NCI-H1436 (cell line): ENCODE results near the gene LTBR.

ENCODE experiments used
- DNase-seq: peaks from one replicate; lab custom pipeline; 2025; lab: John Stamatoyannopoulos, UW

The LTBR gene

DNA sequence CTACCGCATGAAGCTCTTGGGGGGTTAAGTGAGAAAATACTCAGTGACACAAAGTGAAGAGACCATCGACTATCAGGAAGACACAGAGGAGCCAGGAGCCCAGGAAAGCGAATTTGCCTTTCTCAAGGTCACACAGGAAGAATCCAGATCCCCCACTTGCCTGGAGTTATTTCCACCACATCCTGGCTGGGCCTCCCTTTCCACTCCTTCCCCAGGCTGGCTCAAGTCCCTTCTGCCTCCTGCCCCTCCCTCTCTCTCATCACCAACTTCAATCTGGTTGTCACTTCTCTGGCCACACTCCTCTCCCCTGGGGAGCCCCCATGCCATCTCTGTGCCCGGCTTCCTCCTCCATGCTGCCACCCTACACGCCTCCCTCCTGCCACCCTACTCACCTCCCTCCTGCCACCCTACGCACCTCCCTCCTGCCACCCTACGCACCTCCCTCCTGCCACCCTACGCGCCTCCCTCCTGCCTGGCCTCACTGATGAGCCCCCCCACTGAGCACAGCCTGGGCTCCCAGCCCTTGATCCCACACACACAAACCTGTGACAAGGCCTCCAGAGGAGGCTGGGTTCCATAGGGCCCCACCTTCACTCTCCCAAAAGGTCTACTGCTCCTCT, 14.9 kb upstream of the LTBR start:
- no peak for DNase-seq

DNA sequence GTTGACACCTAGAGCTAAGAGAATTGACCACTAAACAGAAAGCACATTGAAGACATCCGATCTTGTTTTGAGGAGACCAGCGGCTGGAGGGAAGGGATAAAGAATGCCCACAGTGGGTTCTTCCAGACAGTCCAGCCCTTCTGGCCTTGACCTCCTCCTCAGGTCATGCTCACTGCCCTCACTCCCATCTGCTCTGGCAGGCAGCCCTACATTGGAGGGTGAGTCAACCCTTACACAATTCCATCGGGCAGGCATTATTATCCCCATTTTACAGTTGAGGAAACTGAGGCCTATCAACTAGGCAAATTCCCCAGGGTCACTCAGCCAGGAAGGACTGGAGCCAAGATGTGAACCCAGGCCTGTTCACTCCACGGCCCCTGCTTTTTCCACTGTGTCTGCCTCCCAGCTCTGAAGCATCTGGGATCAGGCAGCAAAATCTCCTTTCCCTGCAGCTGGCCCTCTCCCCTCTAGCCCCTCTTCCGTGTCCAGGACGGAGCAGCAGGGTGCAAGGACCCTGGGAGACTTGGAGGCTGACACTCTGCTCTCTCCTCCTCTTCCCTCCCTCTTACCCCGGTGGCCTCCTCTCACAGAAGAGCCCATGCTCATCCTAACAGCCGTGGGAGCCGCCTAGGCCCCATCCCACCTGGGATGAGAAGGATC, 13.9 kb upstream of the LTBR start:
- no peak for DNase-seq

DNA sequence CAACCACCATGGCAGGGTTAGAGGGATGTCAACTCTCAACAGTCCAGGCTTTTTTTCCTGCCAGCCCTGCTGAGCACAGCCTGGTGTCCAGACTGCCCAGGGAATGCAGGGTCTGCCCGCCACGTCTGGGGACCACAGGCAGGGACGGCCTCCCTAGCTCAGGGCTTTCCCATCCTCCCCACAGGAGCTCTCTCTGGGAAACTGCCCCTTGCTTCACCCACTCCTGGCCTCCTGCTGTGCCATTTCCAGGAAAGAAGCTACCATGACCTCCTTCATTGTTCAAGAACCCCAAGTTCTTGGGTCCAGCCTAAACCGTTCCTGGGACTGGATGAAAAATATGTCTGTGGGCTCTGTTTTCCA, 13.4 kb upstream of the LTBR start:
- no peak for DNase-seq

DNA sequence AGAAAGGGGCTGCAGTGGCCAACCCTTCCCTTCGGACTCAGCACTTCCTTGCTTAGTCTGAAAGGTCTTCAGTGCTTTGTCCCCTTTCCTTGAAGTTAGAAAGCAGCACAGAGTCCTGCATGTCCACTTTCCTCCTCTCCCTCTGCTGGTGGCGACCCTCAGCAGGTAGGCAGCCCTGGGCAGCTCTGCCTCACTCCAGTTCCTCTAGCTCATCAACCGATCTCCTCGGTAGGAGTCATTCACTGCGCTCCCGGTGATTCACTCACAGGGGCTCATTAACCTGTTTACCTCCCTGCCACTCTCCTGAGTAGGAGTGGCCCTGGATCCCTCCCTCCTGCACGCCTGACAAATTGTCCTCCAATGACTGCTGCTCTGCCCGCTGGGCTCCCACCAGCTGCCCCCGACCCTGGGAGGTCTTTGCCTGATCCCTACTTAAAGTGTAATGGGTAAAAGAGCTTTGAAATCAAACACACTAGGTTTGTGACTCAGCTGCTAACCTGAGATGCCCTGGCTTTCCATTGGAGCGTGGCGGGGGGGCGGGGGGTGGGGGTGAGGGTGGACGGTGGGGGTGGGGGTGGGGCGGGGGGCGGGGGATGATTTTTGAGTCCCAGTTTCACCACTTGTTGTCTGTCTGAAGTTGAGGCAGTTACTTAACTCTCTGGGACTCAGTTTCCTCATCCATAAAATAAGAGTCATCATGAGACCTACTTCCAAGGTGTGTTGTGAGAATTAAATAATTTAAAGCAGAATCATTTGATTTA, 12.8 kb upstream of the LTBR start:
- peak; percentile 92 for DNase-seq

DNA sequence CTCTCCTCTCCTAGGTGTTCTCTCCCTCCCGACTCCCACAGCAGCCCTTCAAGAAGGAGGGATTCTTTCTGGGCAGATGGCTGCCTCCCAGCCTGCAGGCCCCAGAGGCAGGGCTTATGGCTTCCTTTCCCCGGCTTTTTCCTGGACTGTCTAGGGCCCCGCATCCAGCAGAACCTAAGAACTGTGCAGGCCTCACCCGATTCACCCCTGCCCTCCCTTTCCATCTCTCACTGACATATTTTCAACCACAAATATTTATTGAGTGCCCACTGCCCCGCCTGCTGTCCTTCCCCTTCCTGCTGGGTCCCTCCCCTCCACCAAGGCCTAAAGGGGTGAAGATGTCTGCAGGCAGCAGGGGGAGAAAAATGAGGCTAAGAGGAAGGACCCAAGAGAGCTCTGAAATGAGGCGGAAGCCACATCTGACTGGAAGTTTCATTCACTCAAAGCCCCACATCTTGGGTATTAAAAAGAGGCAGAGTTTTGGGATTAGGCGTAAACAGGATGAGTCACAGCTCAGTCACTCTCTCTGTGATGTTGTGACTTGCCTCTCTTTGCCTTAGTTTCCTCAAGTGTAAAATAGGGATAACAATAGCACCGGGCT, 11.5 kb upstream of the LTBR start:
- DNase-seq: no peak

DNA sequence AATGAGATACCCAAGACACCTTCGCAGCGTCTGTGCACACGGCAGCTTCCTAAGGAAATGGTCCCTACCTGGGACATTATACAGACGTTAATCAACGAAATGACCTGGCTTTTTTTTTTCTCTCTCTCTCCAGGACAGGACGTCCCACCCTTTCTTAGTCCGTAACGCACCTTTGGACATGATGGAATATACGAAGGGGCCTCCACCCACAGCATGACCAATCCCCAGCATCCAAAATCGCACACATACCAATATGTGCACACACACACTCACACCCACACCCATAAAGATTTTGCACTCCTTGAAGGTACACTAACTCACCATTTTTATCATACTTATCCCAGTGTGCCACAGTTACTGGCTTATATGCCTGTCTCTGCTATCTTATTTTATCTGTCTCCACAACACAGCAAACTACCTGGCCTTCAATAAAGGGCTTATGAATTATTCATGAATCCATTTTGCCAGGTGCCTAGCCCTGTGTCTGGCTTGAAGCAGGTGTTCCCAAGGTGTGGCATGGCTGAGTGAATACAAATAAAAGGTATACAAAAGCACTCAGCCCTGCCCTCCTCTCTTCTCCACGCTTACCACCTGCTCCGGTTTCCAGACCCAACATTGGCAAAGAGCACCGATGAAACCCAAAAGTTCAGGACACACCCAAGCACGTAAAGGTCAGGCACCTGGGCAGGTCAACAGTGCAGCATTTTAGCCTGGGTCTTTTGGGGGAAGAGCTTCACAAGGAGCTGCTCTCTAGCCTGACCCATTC, 10.8 kb upstream of the LTBR start:
- DNase-seq: peak; percentile 78

- DNase-seq: no peak
Measured at GRCh38 chr12:6374028-6374785, 9.8 kb upstream of the LTBR start.

GRCh38 chr12:6374786-6375160, 9.2 kb upstream of the LTBR start:
- DNase-seq: no peak

GRCh38 chr12:6375269-6376078, 8.5 kb upstream of the LTBR start, which contains the start of gene SCNN1A:
Gene SCNN1A, minus strand, starts transcription at chr12:6375563. Its CDS starts 780 bp downstream, at chr12:6374783.
- DNase-seq: no peak

DNA sequence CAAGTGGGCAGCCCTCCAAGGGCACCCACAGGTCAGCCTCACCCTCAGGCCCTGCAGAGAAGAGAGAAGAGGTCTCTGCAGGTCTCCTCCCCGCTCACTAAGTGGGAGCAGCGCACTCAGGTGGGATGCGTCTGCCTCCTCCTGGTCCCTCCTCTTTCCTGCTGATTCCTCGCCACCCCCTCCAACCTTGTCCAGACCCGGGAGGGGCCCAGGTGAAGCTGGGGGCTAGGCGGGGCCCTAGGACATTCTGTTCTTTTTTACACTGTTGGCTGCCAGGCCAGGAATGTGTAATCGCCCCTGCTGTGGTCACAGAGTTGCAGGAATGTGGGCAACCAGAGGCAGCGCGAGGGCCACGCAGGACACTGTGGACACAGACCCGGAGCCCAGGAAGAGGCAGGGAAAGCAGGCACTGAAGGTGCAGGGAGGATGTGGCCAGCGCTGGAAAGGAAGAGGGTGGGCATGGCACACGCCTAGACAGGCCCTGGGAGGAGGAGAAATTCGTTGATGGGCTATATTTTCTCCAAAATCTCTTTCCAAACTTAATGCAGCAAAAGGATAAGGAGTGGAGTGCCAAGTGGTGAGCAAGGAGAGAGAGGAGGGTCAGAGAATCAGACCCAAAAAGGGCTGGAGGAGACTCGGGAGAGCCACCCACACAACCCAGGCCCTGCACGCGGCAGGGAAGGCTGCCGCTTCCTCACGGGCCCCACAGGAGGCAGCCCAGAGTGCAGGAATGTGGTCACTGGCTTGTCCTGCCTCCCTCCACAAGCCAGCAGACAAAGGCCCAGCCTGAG, 7.7 kb upstream of the LTBR start:
- DNase-seq: no peak

GRCh38 chr12:6376870-6377666, 6.9 kb upstream of the LTBR start:
- DNase-seq: no peak

DNA sequence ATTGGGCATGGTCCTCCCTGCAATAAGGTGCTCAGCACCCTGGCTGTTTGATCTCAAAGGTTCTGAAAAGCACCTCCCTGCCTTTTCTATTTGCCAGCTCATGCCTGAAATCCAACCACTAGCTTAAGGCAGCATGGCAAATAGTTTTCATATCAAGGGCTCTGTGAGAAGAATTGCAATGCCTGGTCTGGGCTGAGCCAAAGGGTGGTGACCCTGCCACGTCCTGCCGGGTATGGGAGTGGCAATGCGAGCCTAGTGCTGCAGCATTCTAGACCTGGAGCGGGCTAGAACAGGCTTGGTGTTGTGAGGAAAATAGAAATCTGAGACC, 6.3 kb upstream of the LTBR start:
- DNase-seq: no peak

DNA sequence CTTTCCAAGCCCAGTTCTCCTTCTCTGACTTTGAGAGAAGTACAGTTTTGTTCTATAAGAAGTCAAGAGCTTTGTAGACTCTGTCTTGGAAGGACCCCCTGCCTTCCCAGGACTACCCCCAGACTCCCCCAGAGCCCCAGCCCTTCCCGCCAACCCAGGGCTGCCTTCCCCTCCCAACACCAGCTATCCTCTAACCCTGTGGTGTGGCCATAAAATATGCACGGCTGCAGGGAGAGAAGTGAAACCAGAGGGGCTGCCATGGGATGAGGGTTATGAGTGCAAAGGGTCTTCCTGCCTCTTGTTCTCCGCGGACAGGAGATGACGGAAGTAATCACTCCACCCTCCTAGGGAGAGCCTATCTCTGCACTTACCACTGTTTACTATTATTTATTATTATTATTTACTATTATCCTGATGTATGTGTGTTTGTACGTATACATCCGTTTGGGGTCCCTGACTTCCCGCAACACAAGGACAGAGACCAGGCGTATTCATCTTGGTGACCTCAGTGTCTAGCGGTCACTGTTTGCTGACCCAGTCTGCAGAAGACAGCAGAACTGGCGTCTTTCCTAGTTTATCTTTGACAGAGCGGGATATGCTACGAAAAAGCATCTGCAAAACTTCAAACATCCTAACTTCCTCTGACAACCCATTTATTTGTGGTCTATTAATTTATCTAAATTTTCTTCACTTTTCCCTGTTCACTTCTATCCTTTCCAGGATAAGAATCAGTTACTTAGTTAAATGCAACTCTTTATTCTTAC, 5.1 kb upstream of the LTBR start:
- no peak for DNase-seq

DNA sequence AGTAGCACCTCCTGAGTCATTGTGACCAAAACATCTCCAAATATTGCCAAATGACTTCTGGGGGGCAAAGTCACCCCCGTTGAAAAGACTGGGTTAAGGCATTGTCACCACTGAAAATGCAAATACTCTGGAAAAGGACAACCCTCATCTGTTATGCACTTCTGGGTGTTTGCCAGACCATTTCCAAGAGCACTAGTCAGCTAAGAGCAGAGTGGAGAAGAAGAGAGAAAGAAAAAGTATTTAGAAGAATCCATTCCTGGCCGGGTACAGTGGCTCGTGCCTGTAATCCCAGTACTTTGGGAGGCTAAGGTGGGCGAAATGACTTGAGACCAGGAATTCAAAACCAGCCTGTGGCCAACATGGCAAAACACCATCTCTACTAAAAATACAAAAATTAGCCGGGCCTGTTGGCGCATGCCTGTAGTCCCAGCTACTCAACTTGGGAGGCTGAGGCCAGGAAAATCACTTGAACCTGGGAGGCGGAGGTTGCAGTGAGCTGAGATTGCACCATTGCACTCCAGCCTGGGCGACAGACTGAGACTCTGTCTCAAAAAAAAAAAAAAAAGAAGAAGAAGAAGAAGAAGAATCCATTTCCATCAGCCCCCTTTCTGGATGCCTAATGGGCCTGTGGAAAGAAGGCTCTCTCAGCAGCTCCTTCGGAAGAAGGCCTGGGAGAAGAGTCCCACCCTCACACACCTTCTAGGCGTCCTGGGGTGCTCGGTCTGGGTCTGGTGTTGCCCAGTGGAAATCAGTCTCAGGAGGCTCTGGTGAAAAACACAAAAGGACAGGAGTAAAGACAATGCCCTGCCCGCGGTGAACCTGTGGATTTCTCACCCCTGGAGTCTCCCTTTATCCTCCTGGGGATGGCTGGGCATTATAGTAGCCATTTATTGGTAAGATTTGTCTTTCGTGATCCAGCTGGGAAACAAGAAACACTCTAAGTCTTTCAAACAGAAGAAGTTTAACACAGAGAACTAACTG, 3.5 kb upstream of the LTBR start:
- no peak for DNase-seq

GRCh38 chr12:6382371-6382770, 1.6 kb upstream of the LTBR start:
- DNase-seq: no peak

- DNase-seq: no peak
Measured at GRCh38 chr12:6382982-6383381, 980 bp upstream of the LTBR start.
